Ammon's horn (tissue), 1 donor: ENCODE measurements around the gene RYR2.

ENCODE experiments used
- DNase-seq: peaks from one replicate; pipeline ENCODE4 v3.0.0-alpha.2; 2016; ENCODE audit warnings: low spot score

The RYR2 gene

DNA sequence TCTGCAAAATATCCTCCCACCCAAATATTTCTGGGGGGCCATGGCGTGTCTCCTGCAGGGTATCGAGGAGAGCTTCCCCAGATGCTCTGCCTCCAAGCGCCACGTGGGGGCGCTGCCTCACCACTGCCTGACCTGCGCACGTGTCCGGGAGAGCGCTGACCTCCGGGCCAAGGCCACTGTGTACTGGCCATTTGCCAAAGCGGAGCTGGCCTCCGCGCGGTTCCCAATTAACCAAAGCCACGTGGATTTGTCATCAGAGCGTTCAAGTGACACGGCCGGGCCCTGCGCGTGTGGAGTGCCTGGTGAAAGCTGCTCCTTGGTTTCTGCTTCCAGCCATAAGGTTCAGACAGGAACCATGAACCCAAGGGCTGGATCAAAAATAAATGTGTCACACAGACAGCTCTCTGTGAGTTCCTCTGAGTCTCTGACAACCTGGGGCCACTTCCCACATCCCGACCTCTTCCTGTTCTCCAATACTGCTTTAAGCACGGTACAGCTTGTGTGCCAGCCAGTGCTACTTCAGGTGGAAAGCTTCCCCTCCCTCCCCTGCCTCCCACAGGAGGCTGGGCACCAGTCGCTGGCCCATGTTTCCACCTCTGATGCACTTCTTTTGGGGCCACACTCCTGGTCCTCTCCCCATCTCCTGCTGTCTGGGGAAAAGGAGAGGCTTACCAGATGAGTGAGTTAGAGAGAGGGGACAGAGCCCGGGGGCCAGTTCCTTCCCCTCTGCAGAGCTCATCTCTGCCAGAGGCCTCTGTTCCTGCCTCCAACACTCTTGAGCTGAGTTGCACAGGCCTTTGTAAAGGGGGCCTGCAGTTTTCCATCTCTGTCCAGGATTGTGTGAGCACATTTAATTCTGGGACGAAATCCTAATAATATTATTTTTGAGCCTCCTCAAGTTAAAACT, 822.6 kb downstream of the RYR2 start:
- peak; percentile 60 for DNase-seq

DNA sequence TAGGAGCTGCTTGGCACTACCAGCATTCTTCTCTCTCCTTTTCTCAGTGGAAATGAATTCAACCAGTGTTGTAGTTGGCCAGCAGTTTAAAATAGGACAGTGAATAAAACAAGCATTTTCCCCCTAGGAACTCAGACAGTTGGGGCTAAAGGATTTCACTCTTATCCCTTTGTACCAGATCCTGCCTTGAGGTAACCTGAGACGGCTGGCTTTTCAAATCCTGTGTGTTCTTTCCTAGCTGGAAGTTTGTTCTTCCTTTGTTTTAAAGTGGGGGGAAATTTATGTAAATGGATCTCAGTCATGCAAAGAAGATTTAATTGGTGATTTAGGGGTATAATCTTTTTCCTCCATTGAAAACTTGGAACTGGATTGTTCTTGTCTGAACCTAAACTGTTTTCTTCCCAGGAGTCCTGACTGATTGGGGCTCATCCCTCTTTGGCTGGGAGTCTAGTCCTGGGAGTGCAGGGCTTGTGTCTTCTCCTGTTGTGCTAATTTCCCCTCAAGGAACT, 825.5 kb downstream of the RYR2 start:
- DNase-seq = no peak

DNA sequence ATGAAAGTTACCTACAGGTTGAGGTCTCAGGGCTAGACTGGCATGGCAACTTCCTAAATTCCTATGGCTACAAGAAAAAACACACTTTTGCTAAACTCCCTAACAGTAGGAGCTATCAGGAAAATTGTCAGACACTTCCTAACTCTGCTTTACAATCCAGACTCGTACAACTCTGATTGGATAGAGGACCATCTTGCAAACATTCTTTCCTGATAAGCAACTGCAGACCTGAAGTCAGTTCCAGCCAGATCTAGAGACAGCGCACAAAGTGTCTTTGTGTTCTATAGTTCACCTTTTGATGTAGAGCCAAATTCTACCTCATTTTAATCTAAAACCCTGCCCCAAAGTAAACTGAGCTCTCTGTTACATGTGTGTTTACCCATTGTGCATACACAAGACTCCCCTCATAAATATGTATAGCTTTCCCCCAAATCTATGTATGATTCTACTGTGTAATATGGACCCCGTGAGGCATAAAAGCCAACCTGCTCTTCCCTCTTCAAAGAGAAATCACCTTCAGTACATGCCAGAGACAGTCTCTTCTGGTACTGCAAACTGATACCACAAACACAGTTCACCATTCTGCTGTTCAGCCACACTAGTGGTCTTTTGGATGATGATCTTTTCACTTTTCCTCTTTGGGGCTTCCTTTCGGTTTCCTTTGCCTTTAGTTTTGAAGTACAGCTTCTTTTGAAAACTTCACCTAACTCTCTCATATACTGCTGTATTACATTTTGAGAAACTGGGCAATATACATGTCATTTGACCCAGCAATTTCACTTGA, 827.0 kb downstream of the RYR2 start:
- no peak for DNase-seq

DNA sequence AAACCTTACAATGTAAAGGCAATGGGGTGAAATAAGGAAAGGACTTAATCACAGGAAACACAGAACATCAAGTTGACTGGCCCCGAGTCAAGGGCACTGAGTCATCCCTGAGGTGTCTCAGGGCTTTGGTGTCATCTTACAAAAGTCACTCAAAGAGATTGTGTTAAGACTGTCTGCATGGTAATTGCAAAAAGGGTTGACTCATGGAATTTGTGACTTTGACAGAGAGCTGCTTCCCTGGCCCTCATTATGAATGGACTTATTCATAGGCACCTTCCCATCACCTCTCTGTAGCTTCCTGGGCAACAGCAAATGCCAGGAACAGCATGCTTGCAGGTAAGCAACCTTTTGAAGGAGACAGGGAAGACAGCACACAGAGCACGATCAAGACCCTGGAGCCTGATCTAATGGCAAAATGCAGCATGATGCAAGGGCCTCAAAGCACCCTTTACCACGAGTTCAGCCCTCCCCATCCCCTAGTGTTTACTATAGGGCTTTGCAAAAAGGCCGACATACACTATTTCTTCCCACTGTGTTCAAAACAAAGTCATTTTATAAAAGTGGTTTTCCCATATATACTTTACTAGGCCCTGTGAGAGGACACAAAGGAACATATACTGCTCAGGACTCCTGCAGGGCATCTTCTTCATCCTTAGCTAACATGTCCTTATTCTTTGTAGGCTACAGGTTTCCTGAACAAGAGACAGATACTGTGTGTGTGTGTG, 831.7 kb downstream of the RYR2 start:
- no peak for DNase-seq

DNA sequence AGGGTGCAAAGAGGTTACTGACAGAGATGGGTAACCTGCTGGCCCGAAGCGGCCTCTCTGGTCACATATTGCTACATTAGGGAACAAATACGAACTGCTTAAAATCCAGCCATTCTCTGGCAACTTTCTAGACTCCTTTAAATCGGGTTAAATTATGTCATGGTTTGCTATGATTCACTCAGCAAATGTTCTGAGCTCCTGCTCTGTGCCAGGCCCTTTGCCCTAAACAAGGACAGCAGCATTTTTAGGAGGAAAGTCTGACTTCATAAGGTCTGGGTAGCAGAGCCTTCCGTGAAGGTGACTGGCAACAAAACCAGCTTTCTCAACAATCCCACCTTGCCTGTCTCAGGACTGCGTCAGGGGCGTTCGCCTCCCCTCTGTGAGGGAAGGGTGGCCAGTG, 833.3 kb downstream of the RYR2 start:
- no peak for DNase-seq

DNA sequence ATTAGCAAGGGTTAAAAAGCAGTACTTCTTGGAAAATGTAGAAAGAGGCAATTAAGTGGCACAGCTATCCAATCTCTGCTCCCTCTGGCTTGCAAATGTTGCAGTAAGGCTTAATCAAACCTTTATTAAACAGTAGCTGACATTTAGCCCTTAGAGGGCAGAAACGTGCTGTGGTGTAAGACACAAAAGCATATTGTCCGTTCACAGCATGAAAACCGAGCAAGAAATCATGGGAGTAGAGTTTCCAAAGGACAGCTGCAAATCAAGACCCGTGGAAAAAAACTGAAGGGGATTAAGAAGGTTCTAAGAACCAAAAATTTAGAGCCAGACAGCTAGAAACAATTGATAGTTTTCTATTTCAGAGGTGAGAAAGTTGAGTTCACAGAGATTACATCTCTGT, 835.6 kb downstream of the RYR2 start:
- no peak for DNase-seq

DNA sequence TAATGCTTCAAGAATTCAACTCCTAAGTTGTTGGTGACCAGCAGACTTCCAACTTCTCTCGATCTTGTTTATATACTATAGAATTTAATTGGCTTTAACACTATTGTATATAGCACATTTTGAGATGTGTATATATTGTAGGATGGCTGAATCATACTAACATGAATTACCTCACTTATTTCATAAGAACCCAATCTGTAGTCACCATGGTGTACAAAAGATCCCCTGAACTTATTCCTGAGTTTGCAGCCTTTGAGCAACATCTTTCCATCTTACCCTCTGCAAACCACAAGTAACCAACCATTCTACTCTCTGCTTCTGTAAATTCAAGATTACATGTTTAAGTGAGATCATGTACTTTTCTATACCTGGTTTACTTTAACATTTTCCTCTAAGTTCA, 836.4 kb downstream of the RYR2 start:
- DNase-seq = no peak

DNA sequence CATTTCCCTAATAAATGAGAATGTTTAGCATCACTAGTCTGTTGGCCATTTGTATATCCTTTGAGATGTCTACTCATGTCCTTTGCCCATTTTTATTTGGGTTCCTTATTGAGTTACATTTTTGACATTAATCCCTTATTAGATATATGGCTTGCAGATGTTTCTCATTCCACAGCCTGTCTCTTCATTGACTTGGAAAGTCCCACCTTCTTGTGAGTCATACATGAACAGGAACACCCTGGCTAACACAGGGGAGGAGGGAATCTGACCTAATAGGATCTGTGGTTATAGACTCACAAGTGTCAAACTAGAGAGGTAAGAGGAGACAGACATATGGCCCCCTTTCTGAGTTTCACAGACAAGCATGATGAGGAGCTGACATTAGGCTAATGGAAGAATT, 837.2 kb downstream of the RYR2 start:
- no peak for DNase-seq
